GM12891 (cell line): ENCODE results near the gene ETV6.
A peak's percentile ranks its signal among the peaks of the same experiment; 100 is the strongest.

Source experiments
- DNase-seq: peaks from one replicate; pipeline ENCODE4 v3.0.0; 2011; ENCODE audit warnings: low spot score; ENCODE audit not compliant: insufficient read length
- FAIRE-seq: peaks from 2 replicates; lab custom pipeline; 2011; peaks lifted over from hg19 to GRCh38; lab: Jason Lieb, UNC
- PAX5 ChIP-seq: IDR thresholded peaks from 2 replicates; pipeline ENCODE4 v1.6.1; 2011; ENCODE audit warnings: low read length, moderate library complexity, mild to moderate bottlenecking; ENCODE audit not compliant: insufficient read depth, severe bottlenecking
- POLR2A ChIP-seq: IDR thresholded peaks from 2 replicates; pipeline ENCODE4 v1.6.1; 2011; ENCODE audit warnings: low read depth, low read length, control low read depth
- POLR2AphosphoS5 ChIP-seq: IDR thresholded peaks from 2 replicates; pipeline ENCODE4 v1.6.1; 2011; ENCODE audit warnings: low read depth, low read length, control low read depth
- POU2F2 ChIP-seq: IDR thresholded peaks from 2 replicates; pipeline ENCODE4 v1.6.1; 2011; ENCODE audit warnings: low read depth, mild to moderate bottlenecking, control low read depth, low read length, moderate library complexity
- SPI1 ChIP-seq: IDR thresholded peaks from 2 replicates; pipeline ENCODE4 v1.6.1; 2011; ENCODE audit warnings: low read depth, low read length, control low read depth
- TAF1 ChIP-seq: IDR thresholded peaks from 2 replicates; pipeline ENCODE4 v1.6.1; 2011; ENCODE audit warnings: low read depth, low read length, control low read depth

ETV6 gene

DNA sequence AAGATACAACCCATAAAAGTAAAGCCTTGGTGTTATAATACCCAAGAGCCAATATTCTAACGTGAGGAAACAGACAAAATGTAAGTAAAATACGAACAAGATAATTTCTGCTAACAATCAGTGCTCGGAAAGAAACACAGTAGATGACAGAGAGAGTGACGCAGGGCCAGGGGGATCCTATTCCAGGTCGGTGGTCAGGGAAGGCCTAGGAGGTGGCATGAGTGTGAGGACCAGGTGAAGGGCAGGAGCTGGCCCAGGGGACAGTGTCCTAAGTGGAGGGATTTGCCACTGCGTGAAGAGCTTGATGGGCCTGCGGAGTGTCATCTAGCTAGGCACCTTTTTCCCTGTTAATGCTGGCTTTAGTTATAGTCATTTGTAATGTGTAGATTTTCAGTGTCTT is 35.3 kb downstream of the ETV6 start:
- no peak for TF ChIP-seq POU2F2
- no peak for TF ChIP-seq TAF1
- TF ChIP-seq SPI1, result no peak
- TF ChIP-seq POLR2AphosphoS5, result no peak
- no peak for TF ChIP-seq POLR2A
- TF ChIP-seq PAX5, result no peak
- FAIRE-seq (no peak), DNase-seq (no peak)

GRCh38 chr12:11685316-11685715 is 35.8 kb downstream of the ETV6 start:
- DNase-seq, result no peak
- no peak for TF ChIP-seq SPI1
- TF ChIP-seq POLR2AphosphoS5, result no peak
- TF ChIP-seq TAF1, result no peak
- TF ChIP-seq POLR2A, result no peak
- no peak for TF ChIP-seq POU2F2
- no peak for TF ChIP-seq PAX5
- FAIRE-seq, result peak; percentile 71

DNA sequence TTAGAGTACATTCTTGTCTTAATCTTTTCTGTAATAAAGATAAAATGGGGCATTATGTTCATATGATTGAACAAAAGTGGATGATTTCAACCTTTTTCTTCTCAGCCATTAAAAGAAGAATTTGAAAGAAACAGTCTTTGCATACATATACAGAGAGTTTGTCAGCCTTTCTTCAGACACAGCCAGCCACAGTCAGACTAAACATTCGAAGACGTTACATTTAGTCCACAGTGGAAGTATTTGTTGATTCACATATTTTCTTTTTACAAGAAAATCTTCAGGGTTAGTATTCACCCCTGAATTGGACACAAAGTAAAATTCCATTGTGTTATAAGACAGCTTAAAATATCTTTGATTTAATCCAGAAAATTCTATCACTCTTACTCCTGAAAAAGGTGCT is 36.2 kb downstream of the ETV6 start:
- DNase-seq (no peak), FAIRE-seq (no peak)
- no peak for TF ChIP-seq SPI1
- no peak for TF ChIP-seq POU2F2
- no peak for TF ChIP-seq TAF1
- TF ChIP-seq POLR2AphosphoS5, result no peak
- TF ChIP-seq PAX5, result no peak
- TF ChIP-seq POLR2A, result no peak

DNA sequence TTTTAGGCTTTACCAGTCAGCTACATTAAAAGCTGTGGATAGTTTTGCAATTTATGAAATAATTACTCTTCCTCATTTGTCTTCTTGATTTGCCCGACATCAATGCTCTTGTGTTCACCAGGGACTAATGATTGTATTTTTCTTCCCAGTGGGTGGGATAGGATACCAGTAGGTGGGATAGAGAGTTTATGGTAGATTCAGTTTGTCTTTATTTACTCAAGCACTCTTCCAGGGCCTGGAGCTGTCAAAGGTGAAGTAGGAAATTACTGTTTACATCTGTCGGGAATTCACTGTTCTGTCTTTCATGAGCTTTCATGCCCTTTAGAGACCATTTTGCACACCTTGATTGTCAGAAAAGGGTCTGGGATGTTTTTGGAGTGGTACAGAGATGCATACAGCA is 36.6 kb downstream of the ETV6 start:
- DNase-seq (no peak), FAIRE-seq (peak; percentile 20)
- TF ChIP-seq POLR2AphosphoS5, result no peak
- TF ChIP-seq POU2F2, result no peak
- TF ChIP-seq TAF1, result no peak
- TF ChIP-seq SPI1, result no peak
- no peak for TF ChIP-seq POLR2A
- TF ChIP-seq PAX5, result no peak

DNA sequence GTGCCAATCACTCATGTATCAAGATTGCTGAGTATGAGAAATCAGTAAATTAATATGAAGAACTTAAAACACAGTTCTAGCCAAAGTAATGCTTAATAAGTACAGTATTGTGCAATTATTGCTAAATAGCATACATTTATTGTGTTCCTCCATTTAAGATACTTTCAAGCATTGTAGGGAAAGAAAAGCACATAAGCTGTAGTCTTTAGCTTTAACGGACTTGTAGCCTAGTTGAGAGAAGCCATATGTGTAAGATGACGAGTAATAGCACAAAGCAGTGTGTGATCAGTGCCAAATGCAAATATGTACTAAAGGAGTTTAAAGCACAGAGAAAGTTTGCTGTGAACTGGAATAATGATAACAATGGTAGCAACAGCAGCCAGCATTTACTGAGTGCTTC is 38.1 kb downstream of the ETV6 start:
- DNase-seq (no peak), FAIRE-seq (no peak)
- no peak for TF ChIP-seq POLR2A
- no peak for TF ChIP-seq POU2F2
- TF ChIP-seq POLR2AphosphoS5, result no peak
- TF ChIP-seq TAF1, result no peak

GRCh38 chr12:11688379-11688778 is 38.9 kb downstream of the ETV6 start:
- TF ChIP-seq PAX5, result no peak
- FAIRE-seq, result no peak
- DNase-seq, result no peak

DNA sequence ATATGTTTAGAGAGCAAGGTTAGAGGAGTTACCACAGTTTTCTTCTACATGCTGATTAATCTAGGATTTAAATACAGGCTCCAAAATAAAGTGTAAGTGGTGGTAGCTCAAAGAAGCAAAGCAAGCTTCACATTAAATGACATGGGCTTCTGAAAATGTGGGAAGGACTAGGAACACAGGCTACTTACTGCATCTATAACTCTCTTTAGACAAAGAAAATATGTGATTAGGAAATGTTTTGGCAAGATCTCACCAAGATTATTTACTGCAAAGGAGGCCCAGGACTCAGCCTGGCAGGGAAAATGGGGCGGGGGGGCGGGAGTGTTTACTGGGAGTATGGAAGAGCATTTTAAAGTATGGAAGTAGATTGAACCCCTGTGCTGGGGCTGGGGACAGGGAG is 39.4 kb downstream of the ETV6 start:
- TF ChIP-seq SPI1, result no peak
- TF ChIP-seq POLR2AphosphoS5, result no peak
- no peak for TF ChIP-seq POU2F2
- no peak for TF ChIP-seq PAX5
- FAIRE-seq, result no peak
- DNase-seq, result no peak

GRCh38 chr12:11689591-11690186 is 40.2 kb downstream of the ETV6 start:
- DNase-seq (no peak), FAIRE-seq (no peak)
- no peak for TF ChIP-seq POU2F2
- TF ChIP-seq POLR2A, result no peak
- no peak for TF ChIP-seq PAX5
- no peak for TF ChIP-seq SPI1
- no peak for TF ChIP-seq TAF1
- TF ChIP-seq POLR2AphosphoS5, result no peak

GRCh38 chr12:11693067-11693466 is 43.6 kb downstream of the ETV6 start:
- FAIRE-seq, result no peak
- DNase-seq, result no peak
- peak; percentile 51; the same call in 1 of the 2 replicates for TF ChIP-seq POLR2AphosphoS5
- no peak for TF ChIP-seq PAX5
- no peak for TF ChIP-seq POU2F2

- TF ChIP-seq PAX5 (no peak), POLR2AphosphoS5 (no peak), TAF1 (no peak), POLR2A (no peak), POU2F2 (no peak), SPI1 (no peak)
- DNase-seq, result no peak
- no peak for FAIRE-seq
These were observed 44.1 kb downstream of the ETV6 start for GRCh38 chr12:11693601-11694000.
